ENCODE data around the gene VENTX.

The VENTX gene

DNA sequence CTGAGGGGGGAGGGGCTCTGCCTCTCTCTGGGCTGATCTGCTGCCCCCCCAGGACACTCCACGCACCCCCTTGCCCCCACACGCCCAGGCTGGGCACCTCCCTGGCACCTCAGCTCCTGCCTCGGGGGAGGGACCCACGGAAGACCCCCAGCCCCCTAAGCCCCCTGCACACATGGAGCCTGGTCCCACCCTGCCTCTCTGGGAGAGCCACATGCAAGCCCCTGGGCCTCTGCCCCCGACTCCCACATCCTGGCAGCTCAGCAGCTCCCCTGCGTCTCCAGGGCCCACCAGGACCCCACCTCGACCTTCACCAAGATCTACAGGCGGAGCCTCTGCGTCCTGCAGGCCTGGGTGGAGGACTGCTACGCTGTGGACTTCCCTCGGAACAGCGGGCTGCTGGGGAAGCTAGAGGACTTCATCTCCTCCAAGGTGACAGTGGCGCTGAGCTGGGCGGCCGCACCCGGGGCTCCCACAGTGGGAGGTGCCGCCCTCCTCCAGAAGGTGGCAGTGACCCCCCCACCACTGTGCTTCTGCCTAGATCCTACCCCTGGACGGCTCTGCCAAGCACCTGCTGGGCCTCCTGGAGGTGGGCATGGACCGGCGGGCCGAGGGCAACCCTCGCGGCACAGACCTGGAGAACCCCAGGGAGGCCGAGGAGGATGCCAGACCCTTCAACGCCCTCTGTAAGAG lies 26.4 kb upstream of the VENTX start:
- no peak for ATAC-seq
- TF ChIP-seq ZC3H10 (CRISPR knock-in tag; IDR thresholded peaks at IDR 0.05), result no peak
- no peak for TF ChIP-seq ZNF565 (CRISPR knock-in tag; conservative IDR thresholded peaks at IDR 0.05; ENCODE audit: low read depth)
- TF ChIP-seq, protein P1, sequence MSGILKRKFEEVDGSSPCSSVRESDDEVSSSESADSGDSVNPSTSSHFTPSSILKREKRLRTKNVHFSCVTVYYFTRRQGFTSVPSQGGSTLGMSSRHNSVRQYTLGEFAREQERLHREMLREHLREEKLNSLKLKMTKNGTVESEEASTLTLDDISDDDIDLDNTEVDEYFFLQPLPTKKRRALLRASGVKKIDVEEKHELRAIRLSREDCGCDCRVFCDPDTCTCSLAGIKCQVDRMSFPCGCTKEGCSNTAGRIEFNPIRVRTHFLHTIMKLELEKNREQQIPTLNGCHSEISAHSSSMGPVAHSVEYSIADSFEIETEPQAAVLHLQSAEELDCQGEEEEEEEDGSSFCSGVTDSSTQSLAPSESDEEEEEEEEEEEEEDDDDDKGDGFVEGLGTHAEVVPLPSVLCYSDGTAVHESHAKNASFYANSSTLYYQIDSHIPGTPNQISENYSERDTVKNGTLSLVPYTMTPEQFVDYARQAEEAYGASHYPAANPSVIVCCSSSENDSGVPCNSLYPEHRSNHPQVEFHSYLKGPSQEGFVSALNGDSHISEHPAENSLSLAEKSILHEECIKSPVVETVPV (CRISPR knock-in tag; IDR thresholded peaks at IDR 0.05), result no peak
- no peak for TF ChIP-seq PPARA (CRISPR knock-in tag; IDR thresholded peaks at IDR 0.05; ENCODE audit: borderline replicate concordance)
- no peak for TF ChIP-seq ZFP3 (CRISPR knock-in tag; IDR thresholded peaks at IDR 0.05)
- TF ChIP-seq CSDC2 (CRISPR knock-in tag; IDR thresholded peaks at IDR 0.05), result no peak
- TF ChIP-seq, protein P2, sequence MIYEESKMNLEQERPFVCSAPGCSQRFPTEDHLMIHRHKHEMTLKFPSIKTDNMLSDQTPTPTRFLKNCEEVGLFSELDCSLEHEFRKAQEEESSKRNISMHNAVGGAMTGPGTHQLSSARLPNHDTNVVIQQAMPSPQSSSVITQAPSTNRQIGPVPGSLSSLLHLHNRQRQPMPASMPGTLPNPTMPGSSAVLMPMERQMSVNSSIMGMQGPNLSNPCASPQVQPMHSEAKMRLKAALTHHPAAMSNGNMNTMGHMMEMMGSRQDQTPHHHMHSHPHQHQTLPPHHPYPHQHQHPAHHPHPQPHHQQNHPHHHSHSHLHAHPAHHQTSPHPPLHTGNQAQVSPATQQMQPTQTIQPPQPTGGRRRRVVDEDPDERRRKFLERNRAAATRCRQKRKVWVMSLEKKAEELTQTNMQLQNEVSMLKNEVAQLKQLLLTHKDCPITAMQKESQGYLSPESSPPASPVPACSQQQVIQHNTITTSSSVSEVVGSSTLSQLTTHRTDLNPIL (CRISPR knock-in tag; IDR thresholded peaks at IDR 0.05; ENCODE audit: low read depth), result no peak
- TF ChIP-seq ARNTL (CRISPR knock-in tag; IDR thresholded peaks at IDR 0.05; ENCODE audit: borderline replicate concordance, low read depth), result no peak
- TF ChIP-seq, protein P3, sequence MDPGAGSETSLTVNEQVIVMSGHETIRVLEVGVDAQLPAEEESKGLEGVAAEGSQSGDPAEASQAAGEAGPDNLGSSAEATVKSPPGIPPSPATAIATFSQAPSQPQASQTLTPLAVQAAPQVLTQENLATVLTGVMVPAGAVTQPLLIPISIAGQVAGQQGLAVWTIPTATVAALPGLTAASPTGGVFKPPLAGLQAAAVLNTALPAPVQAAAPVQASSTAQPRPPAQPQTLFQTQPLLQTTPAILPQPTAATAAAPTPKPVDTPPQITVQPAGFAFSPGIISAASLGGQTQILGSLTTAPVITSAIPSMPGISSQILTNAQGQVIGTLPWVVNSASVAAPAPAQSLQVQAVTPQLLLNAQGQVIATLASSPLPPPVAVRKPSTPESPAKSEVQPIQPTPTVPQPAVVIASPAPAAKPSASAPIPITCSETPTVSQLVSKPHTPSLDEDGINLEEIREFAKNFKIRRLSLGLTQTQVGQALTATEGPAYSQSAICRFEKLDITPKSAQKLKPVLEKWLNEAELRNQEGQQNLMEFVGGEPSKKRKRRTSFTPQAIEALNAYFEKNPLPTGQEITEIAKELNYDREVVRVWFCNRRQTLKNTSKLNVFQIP (CRISPR knock-in tag; IDR thresholded peaks at IDR 0.05; ENCODE audit: borderline replicate concordance, low read depth), result no peak
- no peak for TF ChIP-seq SNAI2 (CRISPR knock-in tag; IDR thresholded peaks at IDR 0.05)
- no peak for TF ChIP-seq OSR1 (CRISPR knock-in tag; IDR thresholded peaks at IDR 0.05)
- TF ChIP-seq ISL1 (CRISPR knock-in tag; IDR thresholded peaks at IDR 0.05), result no peak
- no peak for TF ChIP-seq GLIS3 (CRISPR knock-in tag; IDR thresholded peaks at IDR 0.05)
- no peak for TF ChIP-seq ZNF8 (CRISPR knock-in tag; IDR thresholded peaks at IDR 0.05)
- TF ChIP-seq, protein P4, sequence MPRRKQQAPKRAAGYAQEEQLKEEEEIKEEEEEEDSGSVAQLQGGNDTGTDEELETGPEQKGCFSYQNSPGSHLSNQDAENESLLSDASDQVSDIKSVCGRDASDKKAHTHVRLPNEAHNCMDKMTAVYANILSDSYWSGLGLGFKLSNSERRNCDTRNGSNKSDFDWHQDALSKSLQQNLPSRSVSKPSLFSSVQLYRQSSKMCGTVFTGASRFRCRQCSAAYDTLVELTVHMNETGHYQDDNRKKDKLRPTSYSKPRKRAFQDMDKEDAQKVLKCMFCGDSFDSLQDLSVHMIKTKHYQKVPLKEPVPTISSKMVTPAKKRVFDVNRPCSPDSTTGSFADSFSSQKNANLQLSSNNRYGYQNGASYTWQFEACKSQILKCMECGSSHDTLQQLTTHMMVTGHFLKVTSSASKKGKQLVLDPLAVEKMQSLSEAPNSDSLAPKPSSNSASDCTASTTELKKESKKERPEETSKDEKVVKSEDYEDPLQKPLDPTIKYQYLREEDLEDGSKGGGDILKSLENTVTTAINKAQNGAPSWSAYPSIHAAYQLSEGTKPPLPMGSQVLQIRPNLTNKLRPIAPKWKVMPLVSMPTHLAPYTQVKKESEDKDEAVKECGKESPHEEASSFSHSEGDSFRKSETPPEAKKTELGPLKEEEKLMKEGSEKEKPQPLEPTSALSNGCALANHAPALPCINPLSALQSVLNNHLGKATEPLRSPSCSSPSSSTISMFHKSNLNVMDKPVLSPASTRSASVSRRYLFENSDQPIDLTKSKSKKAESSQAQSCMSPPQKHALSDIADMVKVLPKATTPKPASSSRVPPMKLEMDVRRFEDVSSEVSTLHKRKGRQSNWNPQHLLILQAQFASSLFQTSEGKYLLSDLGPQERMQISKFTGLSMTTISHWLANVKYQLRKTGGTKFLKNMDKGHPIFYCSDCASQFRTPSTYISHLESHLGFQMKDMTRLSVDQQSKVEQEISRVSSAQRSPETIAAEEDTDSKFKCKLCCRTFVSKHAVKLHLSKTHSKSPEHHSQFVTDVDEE (CRISPR knock-in tag; IDR thresholded peaks at IDR 0.05), result no peak
- no peak for TF ChIP-seq BACH2 (CRISPR knock-in tag; IDR thresholded peaks at IDR 0.05; ENCODE audit: borderline replicate concordance)
- TF ChIP-seq TCF4 (CRISPR knock-in tag; IDR thresholded peaks at IDR 0.05; ENCODE audit: borderline replicate concordance), result no peak
- TF ChIP-seq, protein P5, sequence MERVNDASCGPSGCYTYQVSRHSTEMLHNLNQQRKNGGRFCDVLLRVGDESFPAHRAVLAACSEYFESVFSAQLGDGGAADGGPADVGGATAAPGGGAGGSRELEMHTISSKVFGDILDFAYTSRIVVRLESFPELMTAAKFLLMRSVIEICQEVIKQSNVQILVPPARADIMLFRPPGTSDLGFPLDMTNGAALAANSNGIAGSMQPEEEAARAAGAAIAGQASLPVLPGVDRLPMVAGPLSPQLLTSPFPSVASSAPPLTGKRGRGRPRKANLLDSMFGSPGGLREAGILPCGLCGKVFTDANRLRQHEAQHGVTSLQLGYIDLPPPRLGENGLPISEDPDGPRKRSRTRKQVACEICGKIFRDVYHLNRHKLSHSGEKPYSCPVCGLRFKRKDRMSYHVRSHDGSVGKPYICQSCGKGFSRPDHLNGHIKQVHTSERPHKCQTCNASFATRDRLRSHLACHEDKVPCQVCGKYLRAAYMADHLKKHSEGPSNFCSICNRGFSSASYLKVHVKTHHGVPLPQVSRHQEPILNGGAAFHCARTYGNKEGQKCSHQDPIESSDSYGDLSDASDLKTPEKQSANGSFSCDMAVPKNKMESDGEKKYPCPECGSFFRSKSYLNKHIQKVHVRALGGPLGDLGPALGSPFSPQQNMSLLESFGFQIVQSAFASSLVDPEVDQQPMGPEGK (CRISPR knock-in tag; IDR thresholded peaks at IDR 0.05; ENCODE audit: borderline replicate concordance), result no peak
- no peak for TF ChIP-seq ESRRG (CRISPR knock-in tag; IDR thresholded peaks at IDR 0.05)

DNA sequence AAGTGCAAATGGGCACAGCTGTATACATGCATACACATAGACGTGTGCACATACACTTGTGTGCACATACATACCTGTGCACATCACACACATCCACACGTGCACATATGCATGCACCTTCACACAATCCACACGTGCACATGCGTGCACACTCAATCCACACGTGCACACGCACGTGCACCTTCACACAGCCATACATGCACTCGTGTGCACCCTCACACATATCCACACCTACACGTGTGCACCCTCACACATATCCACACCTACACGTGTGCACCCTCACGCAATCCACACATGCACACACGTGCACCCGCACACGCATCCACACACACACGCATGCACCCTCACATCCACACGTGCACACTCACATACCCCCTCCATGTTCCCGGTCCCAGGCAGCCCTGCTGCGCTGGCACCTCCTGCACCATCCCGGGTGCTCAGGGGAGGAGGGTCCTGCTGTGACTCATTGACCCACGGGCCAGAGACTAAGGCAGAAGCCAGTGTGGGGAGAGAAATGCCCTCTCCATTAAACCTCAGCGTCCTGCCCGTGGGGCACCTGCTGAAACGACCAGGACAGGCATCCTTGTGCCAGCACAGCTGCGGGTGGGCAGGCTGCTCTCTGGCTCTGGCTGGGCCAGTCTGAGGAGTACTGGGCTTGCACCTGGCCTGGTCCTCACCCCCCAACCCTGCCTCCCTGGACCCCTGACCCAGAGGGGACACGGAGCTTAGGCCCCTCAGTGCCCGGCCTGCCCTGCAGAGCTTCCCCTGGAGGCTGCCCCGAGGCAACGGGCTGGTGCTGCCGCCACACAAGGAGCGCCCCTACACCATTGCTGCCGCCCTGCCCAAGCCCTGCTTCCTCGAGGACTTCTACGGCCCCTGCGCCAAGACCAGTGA lies 25.4 kb upstream of the VENTX start:
- TF ChIP-seq SNAI2 (CRISPR knock-in tag; IDR thresholded peaks at IDR 0.05) (no peak), CSDC2 (CRISPR knock-in tag; IDR thresholded peaks at IDR 0.05) (no peak)
- TF ChIP-seq, protein P2 (CRISPR knock-in tag; IDR thresholded peaks at IDR 0.05; ENCODE audit: low read depth), result no peak

More for the DNA sequence above, 25.4 kb upstream of the VENTX start:
- no peak for ATAC-seq

Measured in SK-N-SH treated with all-trans-retinoic acid at 6 μM for 48 hours (cell line).